HG02870 (cell line): ENCODE results near the gene ACSL6.

Experiments
- ATAC-seq: cut with Tn5 transposase; IDR thresholded peaks from one replicate; pipeline ENCODE4 v1.9.1; 2021; ENCODE audit warnings: mild to moderate bottlenecking, moderate library complexity; ENCODE audit not compliant: unreplicated experiment

The ACSL6 gene

GRCh38 chr5:132001647-132002561, 9.6 kb downstream of the ACSL6 start:
- ATAC-seq = no peak

GRCh38 chr5:132000677-132001453, 10.6 kb downstream of the ACSL6 start:
- ATAC-seq = no peak

- ATAC-seq = no peak
These were observed 11.3 kb downstream of the ACSL6 start for GRCh38 chr5:132000241-132000490.

DNA sequence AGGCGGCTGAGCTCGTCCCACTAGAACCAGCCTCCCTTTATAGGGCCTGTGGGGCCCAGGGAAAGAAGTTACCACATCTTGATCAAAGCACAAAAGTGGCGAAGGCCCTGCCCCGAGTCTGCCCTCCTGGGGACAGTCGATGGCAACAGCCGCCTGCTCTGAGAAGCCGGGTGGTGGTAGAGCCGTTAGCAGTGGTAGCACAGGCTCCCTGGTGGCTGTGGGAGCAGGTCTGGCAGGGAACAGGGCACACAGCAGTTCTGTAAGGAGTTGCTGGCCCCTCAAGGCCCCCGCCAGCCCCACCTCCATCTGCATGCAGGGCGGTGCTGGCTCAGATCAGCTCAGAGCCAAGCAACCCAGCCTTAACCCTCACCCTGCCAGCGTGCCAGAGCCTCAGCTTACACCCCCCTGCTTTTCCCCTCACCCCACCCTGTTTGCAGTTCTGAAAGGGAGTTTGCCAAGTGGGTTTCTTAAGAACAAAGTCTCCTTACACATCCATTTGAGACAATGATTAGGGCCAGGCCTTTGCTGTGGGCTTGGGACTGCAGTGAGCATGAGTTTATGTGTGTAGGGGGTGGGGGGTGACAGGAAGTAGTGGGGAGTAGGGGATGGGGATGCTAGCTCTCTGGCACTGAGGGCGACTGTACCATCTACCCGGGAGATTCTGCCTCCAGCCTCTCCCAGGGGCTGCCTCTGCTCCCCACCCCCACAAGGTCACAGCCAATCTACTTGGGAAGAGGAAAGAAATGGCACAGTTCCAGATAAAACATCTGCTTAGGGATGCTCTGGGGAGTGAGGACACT, 11.8 kb downstream of the ACSL6 start:
- no peak for ATAC-seq

- no peak for ATAC-seq
These were observed 12.4 kb downstream of the ACSL6 start for GRCh38 chr5:131999041-131999440.

DNA sequence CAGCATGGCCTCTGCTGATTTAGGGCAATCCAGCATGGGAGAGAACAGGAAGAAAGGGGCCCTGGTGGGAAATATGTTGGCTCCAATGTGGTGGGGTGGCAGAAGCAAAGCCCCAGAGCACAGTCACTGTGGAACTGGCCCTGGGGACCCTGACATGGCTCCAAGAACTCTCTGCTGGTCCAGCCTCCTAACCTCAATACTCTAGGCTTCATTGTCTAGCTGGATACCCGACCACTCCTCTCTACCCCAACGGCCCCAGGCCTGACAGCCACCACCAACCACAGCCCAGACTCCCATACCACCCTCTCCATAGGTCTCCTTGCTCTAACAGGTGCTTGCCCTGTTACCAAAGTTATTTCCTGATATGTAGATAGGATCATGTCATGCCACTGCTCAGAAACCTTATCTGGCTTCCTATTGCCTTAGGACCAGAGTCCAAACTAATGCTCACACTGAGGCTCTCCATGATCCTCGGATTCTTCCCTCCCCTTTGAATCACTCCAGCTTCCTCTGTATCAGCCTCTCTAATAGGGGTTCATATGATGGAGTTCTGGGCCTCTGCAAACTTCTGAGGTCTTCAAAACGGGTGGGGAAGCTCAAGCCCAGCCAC, 12.9 kb downstream of the ACSL6 start:
- ATAC-seq = no peak

GRCh38 chr5:131997727-131998117, 13.7 kb downstream of the ACSL6 start:
- ATAC-seq = no peak

DNA sequence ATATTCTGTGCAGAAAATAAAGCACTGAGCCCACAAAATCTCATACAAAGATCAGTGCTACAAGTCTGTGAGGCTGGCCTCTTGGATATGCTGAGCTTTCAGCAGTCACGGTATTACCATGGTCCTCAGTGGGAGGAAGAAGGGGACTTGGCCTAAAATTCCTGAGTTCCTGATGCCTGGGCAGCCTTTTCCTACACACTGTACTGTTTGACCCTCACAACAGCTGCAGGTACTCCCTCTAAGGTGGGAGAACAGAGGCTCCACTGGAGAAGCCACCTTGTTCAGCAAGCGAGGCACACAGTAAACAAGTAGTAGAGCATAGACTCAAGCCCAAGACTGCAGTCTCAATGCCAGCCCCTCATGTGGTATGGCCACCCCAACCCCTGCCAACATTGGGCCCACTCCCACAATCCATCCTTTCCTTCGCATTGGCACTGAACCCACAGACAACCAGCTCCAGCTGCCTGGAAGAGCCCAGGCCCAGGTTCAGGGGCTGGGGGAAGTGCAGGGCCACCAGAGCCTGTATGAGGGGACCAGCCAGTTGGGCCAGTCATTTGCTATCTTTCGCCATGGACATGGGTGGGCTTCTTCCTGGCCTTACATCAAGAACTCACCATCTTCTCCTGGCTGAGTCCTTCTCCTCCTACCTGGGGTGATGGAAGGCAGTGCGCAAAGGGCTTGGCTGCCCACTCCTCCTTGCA, 14.3 kb downstream of the ACSL6 start:
- ATAC-seq = no peak

- no peak for ATAC-seq
These were observed 15.0 kb downstream of the ACSL6 start for GRCh38 chr5:131996210-131997025.

GRCh38 chr5:131994533-131995226, 16.8 kb downstream of the ACSL6 start:
- ATAC-seq = no peak

DNA sequence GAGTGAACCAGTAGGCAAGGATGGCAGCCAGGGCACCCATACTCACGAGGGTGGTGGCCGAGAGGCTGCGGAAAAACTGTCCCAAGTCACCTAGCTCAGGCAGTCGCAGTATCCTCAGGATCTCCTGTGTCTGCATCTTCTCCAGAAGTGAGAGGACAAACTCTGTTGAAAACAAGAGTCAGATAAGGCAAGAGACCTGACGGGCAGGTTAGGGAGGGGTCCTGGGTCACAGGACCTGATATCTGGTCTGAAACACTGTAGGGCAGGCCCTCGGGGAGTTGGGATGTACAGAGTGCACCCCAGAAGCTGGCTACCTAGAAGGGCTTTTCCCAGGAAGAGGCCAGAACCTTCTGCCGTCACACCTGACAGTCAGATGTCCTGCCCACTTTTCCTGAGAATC, 17.4 kb downstream of the ACSL6 start:
- ATAC-seq = no peak

GRCh38 chr5:131993676-131994075, 17.8 kb downstream of the ACSL6 start:
- ATAC-seq = no peak

DNA sequence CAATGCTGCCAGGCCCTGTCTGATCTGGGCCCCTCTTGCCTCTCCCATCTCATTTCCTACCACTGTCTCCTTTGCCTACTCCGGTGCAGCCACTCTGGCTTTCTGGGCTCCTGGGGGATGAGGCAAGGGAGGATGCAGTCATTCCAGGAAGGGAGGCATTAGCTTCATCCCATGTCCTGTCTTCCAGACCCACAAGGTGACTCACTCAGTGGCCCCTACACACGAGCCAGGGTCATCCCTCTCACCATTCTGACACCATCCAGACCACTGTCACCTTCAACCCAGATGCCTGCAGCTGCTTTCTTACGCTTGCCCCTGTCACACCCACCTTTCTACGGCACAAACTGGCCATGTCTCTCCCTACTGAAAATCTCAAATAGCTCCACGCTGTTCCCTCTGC, 19.1 kb downstream of the ACSL6 start:
- no peak for ATAC-seq

- ATAC-seq = no peak
These were observed 19.7 kb downstream of the ACSL6 start for GRCh38 chr5:131991593-131992324.

DNA sequence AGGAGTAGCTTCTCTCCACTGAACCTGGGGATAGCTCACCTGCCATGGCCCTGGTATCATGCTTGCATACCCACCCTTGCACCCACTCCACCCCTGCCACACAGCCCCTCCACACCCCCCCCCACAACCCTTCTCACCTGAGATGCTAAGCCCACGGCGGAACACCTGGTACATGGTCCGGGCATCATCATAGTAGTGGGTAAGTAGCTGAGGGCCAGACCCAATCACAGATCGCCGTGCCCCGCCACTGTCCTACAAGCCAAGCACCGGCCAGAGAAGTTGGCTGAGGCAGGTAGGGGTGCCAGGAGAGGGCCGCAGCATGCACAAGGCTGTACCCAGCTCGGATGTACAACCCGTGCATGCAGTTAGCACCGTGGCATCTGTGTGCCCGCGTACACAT, 20.7 kb downstream of the ACSL6 start:
- ATAC-seq = no peak

DNA sequence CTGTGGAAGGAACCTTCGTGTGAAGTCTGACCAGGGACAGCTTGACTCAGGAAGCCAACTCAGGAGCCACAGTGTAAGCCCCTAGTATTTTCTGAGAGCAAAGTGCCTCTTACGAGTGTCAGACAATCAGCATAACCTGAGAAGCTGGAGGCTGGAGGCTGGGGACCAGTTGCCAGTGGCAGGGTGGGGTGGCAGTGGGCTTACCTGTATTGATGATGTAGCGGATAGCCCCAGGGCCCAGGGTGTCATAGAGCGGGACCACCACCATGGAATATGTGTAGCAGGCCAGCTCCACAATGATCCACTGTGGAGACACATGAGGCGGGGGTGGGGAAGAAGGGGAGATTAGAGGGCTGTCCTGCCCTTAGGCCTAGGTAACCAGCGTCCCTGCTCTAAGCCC, 22.9 kb downstream of the ACSL6 start:
- ATAC-seq = no peak

DNA sequence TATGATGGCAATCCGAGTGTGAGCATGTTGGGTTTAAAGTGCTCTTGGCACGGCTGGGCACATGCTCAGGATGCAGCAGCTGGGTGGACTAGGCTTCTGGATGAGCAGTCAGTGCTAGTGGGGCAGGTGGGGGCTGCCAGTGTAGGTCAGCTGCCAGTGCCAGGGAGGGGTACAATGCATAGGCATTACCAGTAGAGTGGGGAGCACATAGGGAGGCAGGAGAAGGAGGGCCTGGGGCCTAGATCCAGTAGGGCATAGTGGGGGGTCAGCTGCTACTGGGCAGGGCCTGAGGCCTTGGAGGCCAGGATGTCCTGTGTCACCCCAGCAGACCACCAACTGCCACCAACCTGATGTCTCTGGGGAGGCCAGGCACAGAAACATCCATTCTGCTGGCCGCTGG, 24.2 kb downstream of the ACSL6 start:
- no peak for ATAC-seq

- ATAC-seq = no peak
These were observed 25.1 kb downstream of the ACSL6 start for GRCh38 chr5:131986161-131986912.
